GM21526 (cell line): ENCODE data around the gene FAM50A.
A peak's percentile ranks its signal among the peaks of the same experiment; 100 is the strongest.
"Not testable (repeated sequence)": the region's sequence is repeated elsewhere in the genome, so short reads cannot be mapped to it uniquely, and the experiment has no call there.

Experiments
- ATAC-seq: cut with Tn5 transposase; IDR thresholded peaks from one replicate; pipeline ENCODE4 v1.9.1; 2021; ENCODE audit warnings: moderate library complexity; ENCODE audit not compliant: unreplicated experiment, low FRiP score

FAM50A gene, protein sequence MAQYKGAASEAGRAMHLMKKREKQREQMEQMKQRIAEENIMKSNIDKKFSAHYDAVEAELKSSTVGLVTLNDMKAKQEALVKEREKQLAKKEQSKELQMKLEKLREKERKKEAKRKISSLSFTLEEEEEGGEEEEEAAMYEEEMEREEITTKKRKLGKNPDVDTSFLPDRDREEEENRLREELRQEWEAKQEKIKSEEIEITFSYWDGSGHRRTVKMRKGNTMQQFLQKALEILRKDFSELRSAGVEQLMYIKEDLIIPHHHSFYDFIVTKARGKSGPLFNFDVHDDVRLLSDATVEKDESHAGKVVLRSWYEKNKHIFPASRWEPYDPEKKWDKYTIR

GRCh38 chrX:154443992-154444754 is at the start of gene FAM50A:
TSS of gene FAM50A (plus strand) at chrX:154444141. CDS start at chrX:154444236, 95 bp downstream.
- ATAC-seq: peak; percentile 46

- ATAC-seq: not testable (repeated sequence)
These were observed 47.6 kb upstream of the FAM50A start for GRCh38 chrX:154396363-154396762.

- ATAC-seq: peak; percentile 41
These were observed 46.7 kb upstream of the FAM50A start for GRCh38 chrX:154396973-154397887.

- peak; percentile 63 for ATAC-seq
These were observed 45.9 kb upstream of the FAM50A start, which contains the start of gene RPL10 for GRCh38 chrX:154397888-154398667. TSS of gene RPL10 (plus strand) at chrX:154398377. CDS start at chrX:154398520, 143 bp downstream.

GRCh38 chrX:154398668-154399526 is 45.0 kb upstream of the FAM50A start:
- peak; percentile 22 for ATAC-seq

GRCh38 chrX:154399527-154400368 is 44.2 kb upstream of the FAM50A start:
- ATAC-seq: no peak

- not testable (repeated sequence) for ATAC-seq
These were observed 43.5 kb upstream of the FAM50A start for GRCh38 chrX:154400369-154400817.

DNA sequence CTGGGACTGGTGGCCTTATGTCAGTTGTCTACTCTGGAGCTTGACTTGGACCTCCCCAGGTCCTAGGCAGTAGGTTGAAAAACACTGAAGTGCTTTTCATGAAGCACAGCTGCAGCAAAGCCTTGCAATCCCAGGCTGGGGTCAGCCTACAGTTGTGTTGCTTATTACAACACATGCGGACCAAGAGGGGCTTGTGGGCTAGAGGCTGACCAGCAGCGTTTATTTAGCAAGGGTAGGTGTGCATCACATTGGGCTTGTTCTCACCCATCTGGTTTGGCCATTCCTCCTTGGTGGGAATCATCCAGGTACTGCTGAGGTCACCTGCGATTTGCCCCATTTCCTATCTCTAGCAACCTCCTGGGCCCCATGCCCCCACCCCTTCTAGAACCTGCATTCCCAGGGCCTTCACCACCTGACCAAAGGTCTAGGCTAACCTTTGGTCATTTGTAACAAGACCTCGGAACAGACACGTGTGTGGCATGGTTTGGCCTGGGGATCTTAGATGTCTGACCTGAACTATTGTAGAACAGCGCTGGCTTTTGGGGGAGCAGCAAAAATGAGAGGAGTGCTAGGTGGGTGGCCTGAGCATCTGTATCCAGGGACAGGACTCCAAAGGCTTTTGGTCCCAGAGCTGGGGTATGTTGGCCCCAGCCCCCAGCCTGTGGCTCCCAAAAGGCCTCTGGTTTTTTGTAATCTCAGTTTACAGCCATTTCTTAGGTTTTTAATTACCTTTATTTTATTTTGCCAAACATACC is 42.7 kb upstream of the FAM50A start:
- no peak for ATAC-seq

DNA sequence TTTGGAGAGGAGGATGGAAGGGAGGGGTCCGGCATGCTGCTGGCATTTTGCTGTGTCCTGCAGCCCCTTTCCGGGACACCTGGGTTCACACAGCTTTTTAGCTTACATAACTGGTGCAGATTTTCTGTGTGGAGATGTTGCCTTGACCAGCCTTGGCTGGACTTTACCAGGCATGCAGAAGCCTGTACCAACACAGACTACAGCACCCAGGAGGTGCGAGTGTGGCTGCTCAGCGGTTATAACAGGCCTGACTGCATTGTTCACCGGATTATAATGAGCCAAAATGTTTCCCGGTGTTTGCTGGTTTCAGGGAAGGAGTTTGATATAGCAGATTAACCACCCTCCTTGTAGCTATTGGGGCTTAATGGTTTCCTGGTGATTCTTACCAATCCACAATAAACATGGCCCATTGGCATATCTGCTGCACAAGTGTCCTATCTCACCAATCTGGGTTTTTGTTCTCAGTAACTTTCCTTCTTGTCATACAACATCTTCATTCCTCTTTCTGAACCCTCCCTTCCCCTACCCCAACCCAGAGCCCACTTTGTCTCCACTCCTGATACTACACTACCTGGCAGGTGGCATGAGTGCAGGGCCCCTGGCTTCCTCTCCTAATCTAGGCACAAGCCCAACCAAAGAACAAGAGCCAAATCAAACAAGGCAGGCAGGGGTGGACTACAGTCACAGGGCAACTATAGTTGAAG is 41.9 kb upstream of the FAM50A start:
- ATAC-seq: no peak

- no peak for ATAC-seq
These were observed 41.3 kb upstream of the FAM50A start for GRCh38 chrX:154402622-154403127.

- ATAC-seq: no peak
These were observed 40.7 kb upstream of the FAM50A start for GRCh38 chrX:154403192-154403591.

GRCh38 chrX:154403858-154404257 is 40.1 kb upstream of the FAM50A start:
- ATAC-seq: no peak

- ATAC-seq: no peak
These were observed 39.2 kb upstream of the FAM50A start for GRCh38 chrX:154404625-154405192.

- no peak for ATAC-seq
These were observed 35.2 kb upstream of the FAM50A start for GRCh38 chrX:154408659-154409221.

GRCh38 chrX:154409222-154409871 is 34.6 kb upstream of the FAM50A start, which contains the start of gene DNASE1L1:
TSS of gene DNASE1L1 (minus strand) at chrX:154409254. CDS start at chrX:154405568, 3,686 bp downstream.
- no peak for ATAC-seq
